ENCODE measurements around the gene MYMK. TPM values are rescaled to one million over a fixed set of nuclear protein-coding genes. Genes with fewer than 3 reads are reported as not detected.

Gene MYMK
- total RNA-seq, 2 experiments from 2014 or later = not detected

GRCh38 chr9:133553973-133554713 is 29.4 kb upstream of the MYMK start:
- ChIA-PET CTCF (no interaction called here), POLR2A (no interaction called here)
- DNase-seq (no peak), ATAC-seq (no peak)
- Mint-ChIP-seq H3K4me1 (peaks cover 13% of the 10 kb centered on the region), H3K9me3 (ENCODE audit: low read depth) (no peaks in the 10 kb centered on the region), H3K27me3 (peaks cover 2% of the 10 kb centered on the region), H3K27ac (no peak overlapping the region), H3K4me3 (no peak overlapping the region), H3K36me3 (ENCODE audit: low read depth) (no peaks in the 10 kb centered on the region)
- intact Hi-C loops (cut with DNase I, micrococcal nuclease) = no loop called here

DNA sequence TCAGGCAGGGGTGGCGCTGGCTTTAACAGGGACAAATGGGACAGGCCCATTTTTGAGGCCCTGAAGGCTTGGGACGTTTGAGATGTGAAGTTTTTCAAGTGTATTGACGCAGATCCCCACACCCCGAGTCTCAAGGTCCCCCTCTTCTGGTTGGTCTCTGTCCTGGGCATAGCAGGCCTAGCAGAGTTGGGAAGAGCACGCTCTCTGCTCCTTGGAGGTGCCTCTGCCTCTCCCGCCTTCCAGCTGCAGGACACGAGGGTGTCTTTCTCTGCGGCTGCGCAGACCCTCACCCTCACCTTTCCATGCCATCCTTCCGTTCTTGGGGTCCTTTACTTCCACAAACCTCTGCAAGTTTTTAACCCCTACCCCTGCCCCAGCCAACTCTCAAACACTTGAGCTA is 28.4 kb upstream of the MYMK start:
- intact Hi-C loops (cut with DNase I, micrococcal nuclease) = no loop called here
- Mint-ChIP-seq H3K4me1 (peaks cover 2% of the 10 kb centered on the region), H3K27ac (no peak overlapping the region), H3K4me3 (no peak overlapping the region), H3K36me3 (ENCODE audit: low read depth) (no peaks in the 10 kb centered on the region), H3K9me3 (ENCODE audit: low read depth) (no peaks in the 10 kb centered on the region), H3K27me3 (no peaks in the 10 kb centered on the region)
- ATAC-seq (no peak), DNase-seq (no peak)
- CTCF ChIA-PET = no interaction called here
- POLR2A ChIA-PET = no interaction called here

DNA sequence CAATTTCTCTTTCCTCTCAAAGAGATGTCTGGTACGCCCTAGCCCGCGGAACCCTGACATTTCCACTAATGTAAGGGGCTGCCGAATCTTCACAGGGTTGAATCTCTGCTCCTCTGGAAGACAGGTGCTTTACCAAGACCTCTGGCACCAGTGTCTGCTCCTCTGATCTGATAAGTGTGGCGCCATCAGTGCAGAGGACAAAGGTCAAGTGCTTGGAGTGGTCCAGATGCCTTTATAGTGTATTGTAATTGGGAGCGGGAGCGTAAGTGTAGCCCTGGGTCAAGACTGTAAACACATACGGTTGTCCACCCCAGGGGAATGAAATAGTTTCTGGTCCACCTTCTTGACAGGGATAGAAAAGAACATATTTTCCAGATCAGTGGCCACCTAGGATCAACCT is 27.5 kb upstream of the MYMK start:
- CTCF ChIA-PET = no interaction called here
- no peaks in the 10 kb centered on the region for H3K27me3 Mint-ChIP-seq
- H3K36me3 Mint-ChIP-seq (ENCODE audit: low read depth) = no peaks in the 10 kb centered on the region
- DNase-seq (no peak), ATAC-seq (no peak)
- no peaks in the 10 kb centered on the region for H3K4me1 Mint-ChIP-seq
- POLR2A ChIA-PET = no interaction called here
- intact Hi-C loops (cut with DNase I, micrococcal nuclease) = no loop called here
- no peak overlapping the region for H3K4me3 Mint-ChIP-seq
- H3K9me3 Mint-ChIP-seq (ENCODE audit: low read depth) = no peaks in the 10 kb centered on the region
- H3K27ac Mint-ChIP-seq = no peak overlapping the region

DNA sequence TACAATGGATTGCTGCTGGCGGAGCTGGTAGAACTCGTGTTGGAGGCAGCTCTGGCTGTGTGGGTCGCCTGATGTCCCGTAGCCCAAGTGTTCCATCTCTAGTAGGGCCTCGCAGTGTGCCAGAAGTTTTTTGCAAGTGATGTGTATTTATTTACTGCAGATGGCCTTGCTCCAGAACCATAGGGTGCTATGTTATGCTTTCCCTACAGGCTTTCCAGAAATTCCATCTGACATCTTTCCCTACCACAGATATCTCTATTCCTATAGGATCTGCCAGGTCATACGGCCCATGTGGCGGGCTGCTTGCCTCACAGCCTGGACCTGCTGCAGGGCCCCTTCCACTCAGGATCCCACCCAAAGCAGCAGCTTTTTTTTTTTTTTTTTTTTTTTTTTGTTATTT is 26.7 kb upstream of the MYMK start:
- Mint-ChIP-seq H3K4me3 (no peak overlapping the region), H3K4me1 (no peaks in the 10 kb centered on the region), H3K27me3 (no peaks in the 10 kb centered on the region), H3K27ac (no peak overlapping the region), H3K36me3 (ENCODE audit: low read depth) (no peaks in the 10 kb centered on the region), H3K9me3 (ENCODE audit: low read depth) (no peaks in the 10 kb centered on the region)
- intact Hi-C loops (cut with DNase I, micrococcal nuclease) = no loop called here
- CTCF ChIA-PET = interaction anchor here (0.6 kb wide), 1 partner anchor 73 kb away, joined by 4 read pairs; no protein-coding TSS in a partner anchor
- DNase-seq = no peak
- POLR2A ChIA-PET = no interaction called here
- ATAC-seq = no peak

GRCh38 chr9:133547116-133547515 is 22.4 kb upstream of the MYMK start:
- CTCF ChIA-PET = interaction anchor here (0.7 kb wide), 1 partner anchor 309 kb away, joined by 3 read pairs; no protein-coding TSS in a partner anchor

GRCh38 chr9:133546287-133546680 is 21.5 kb upstream of the MYMK start:
- intact Hi-C loops (cut with DNase I, micrococcal nuclease) = no loop called here
- H3K27me3 Mint-ChIP-seq = no peaks in the 10 kb centered on the region
- no peaks in the 10 kb centered on the region for H3K36me3 Mint-ChIP-seq (ENCODE audit: low read depth)
- H3K9me3 Mint-ChIP-seq (ENCODE audit: low read depth) = no peaks in the 10 kb centered on the region
- H3K4me3 Mint-ChIP-seq = no peak overlapping the region
- no peak for ATAC-seq
- no peak overlapping the region for H3K27ac Mint-ChIP-seq
- ChIA-PET CTCF (no interaction called here), POLR2A (no interaction called here)
- no peaks in the 10 kb centered on the region for H3K4me1 Mint-ChIP-seq
- DNase-seq = no peak

More at GRCh38 chr9:133547116-133547515, 22.4 kb upstream of the MYMK start:
- intact Hi-C loops (cut with DNase I, micrococcal nuclease) = no loop called here
- H3K27ac Mint-ChIP-seq = no peak overlapping the region
- no peaks in the 10 kb centered on the region for H3K9me3 Mint-ChIP-seq (ENCODE audit: low read depth)
- no peaks in the 10 kb centered on the region for H3K4me1 Mint-ChIP-seq
- no peaks in the 10 kb centered on the region for H3K27me3 Mint-ChIP-seq
- no peak overlapping the region for H3K4me3 Mint-ChIP-seq
- POLR2A ChIA-PET = no interaction called here
- no peak for DNase-seq
- H3K36me3 Mint-ChIP-seq (ENCODE audit: low read depth) = no peaks in the 10 kb centered on the region
- no peak for ATAC-seq

GRCh38 chr9:133545494-133546286 is 20.9 kb upstream of the MYMK start:
- Mint-ChIP-seq H3K27me3 (no peaks in the 10 kb centered on the region), H3K4me1 (no peaks in the 10 kb centered on the region), H3K27ac (no peak overlapping the region), H3K9me3 (ENCODE audit: low read depth) (no peaks in the 10 kb centered on the region), H3K36me3 (ENCODE audit: low read depth) (no peaks in the 10 kb centered on the region), H3K4me3 (no peak overlapping the region)
- POLR2A ChIA-PET = no interaction called here
- CTCF ChIA-PET = no interaction called here
- ATAC-seq (no peak), DNase-seq (no peak)
- intact Hi-C loops (cut with DNase I, micrococcal nuclease) = no loop called here

- no peaks in the 10 kb centered on the region for H3K36me3 Mint-ChIP-seq (ENCODE audit: low read depth)
- DNase-seq (no peak), ATAC-seq (no peak)
- H3K4me3 Mint-ChIP-seq = no peak overlapping the region
- no peaks in the 10 kb centered on the region for H3K9me3 Mint-ChIP-seq (ENCODE audit: low read depth)
- CTCF ChIA-PET = no interaction called here
- POLR2A ChIA-PET = no interaction called here
- H3K27me3 Mint-ChIP-seq = peaks cover 2% of the 10 kb centered on the region
- no peak overlapping the region for H3K27ac Mint-ChIP-seq
- intact Hi-C loops (cut with DNase I, micrococcal nuclease) = no loop called here
- peaks cover 3% of the 10 kb centered on the region for H3K4me1 Mint-ChIP-seq
Measured at GRCh38 chr9:133543772-133544467, 19.2 kb upstream of the MYMK start.

- Mint-ChIP-seq H3K4me3 (no peak overlapping the region), H3K36me3 (ENCODE audit: low read depth) (no peaks in the 10 kb centered on the region), H3K9me3 (ENCODE audit: low read depth) (no peaks in the 10 kb centered on the region), H3K4me1 (peaks cover 3% of the 10 kb centered on the region), H3K27me3 (peaks cover 2% of the 10 kb centered on the region), H3K27ac (no peak overlapping the region)
- POLR2A ChIA-PET = no interaction called here
- DNase-seq (no peak), ATAC-seq (no peak)
- CTCF ChIA-PET = no interaction called here
- intact Hi-C loops (cut with DNase I, micrococcal nuclease) = no loop called here
Measured at GRCh38 chr9:133542002-133542401, 17.2 kb upstream of the MYMK start.

- Mint-ChIP-seq H3K36me3 (ENCODE audit: low read depth) (no peaks in the 10 kb centered on the region), H3K9me3 (ENCODE audit: low read depth) (no peaks in the 10 kb centered on the region), H3K4me3 (no peak overlapping the region), H3K4me1 (peaks cover 3% of the 10 kb centered on the region), H3K27me3 (peaks cover 2% of the 10 kb centered on the region), H3K27ac (no peak overlapping the region)
- ChIA-PET CTCF (no interaction called here), POLR2A (no interaction called here)
- intact Hi-C loops (cut with DNase I, micrococcal nuclease) = no loop called here
- DNase-seq (no peak), ATAC-seq (no peak)
Measured at GRCh38 chr9:133540698-133541025, 15.9 kb upstream of the MYMK start.

GRCh38 chr9:133539991-133540697 is 15.4 kb upstream of the MYMK start:
- DNase-seq = no peak
- H3K27ac Mint-ChIP-seq = no peak overlapping the region
- H3K9me3 Mint-ChIP-seq (ENCODE audit: low read depth) = no peaks in the 10 kb centered on the region
- ATAC-seq = no peak
- H3K36me3 Mint-ChIP-seq (ENCODE audit: low read depth) = no peaks in the 10 kb centered on the region
- CTCF ChIA-PET = interaction anchor here (0.8 kb wide), 1 partner anchor 203 kb away, joined by 3 read pairs; no protein-coding TSS in a partner anchor
- intact Hi-C loops (cut with DNase I, micrococcal nuclease) = no loop called here
- POLR2A ChIA-PET = no interaction called here
- peaks cover 3% of the 10 kb centered on the region for H3K4me1 Mint-ChIP-seq
- H3K4me3 Mint-ChIP-seq = no peak overlapping the region
- peaks cover 2% of the 10 kb centered on the region for H3K27me3 Mint-ChIP-seq
